ENCODE data around the gene CREB3L4. TPM values are rescaled to one million over a fixed set of nuclear protein-coding genes. Genes with fewer than 3 reads are reported as not detected.
"Not testable (repeated sequence)": the region's sequence is repeated elsewhere in the genome, so short reads cannot be mapped to it uniquely, and the experiment has no call there.

CREB3L4 gene
- total RNA-seq, 2 experiments from 2014 or later: 5.6 to 7.4 TPM

- H3K27me3 Mint-ChIP-seq (ENCODE audit: low read depth): no peaks in the 10 kb centered on the region
- no peak for DNase-seq
- CTCF ChIA-PET: interaction anchor here (0.6 to 5.8 kb wide), 7 partner anchors 14 to 230 kb away, joined by 3 to 32 read pairs (median 5); partner anchors contain the start of genes DENND4B, JTB and RAB13
- peak overlapping the region; percentile 88 for H3K27ac Mint-ChIP-seq
- H3K9me3 Mint-ChIP-seq: no peaks in the 10 kb centered on the region
- H3K4me1 Mint-ChIP-seq (ENCODE audit: low read depth): peaks cover 49% of the 10 kb centered on the region
- peaks cover 15% of the 10 kb centered on the region for H3K36me3 Mint-ChIP-seq (ENCODE audit: low read depth)
- intact Hi-C loops (cut with micrococcal nuclease): loop anchor here (1.0 to 10.0 kb wide), 7 partner anchors 13 to 1041 kb away; partner anchors contain the start of genes ILF2, JTB, RPS27 and S100A6
- H3K4me3 Mint-ChIP-seq: peak overlapping the region; percentile 82
Observed at GRCh38 chr1:153963850-153964331, 3.8 kb upstream of the CREB3L4 start.

GRCh38 chr1:153968000-153968363, 280 bp downstream of the CREB3L4 start:
- peaks cover 10% of the 10 kb centered on the region for H3K36me3 Mint-ChIP-seq (ENCODE audit: low read depth)
- no peaks in the 10 kb centered on the region for H3K9me3 Mint-ChIP-seq
- intact Hi-C loops (cut with micrococcal nuclease): loop anchor here (1.0 to 10.0 kb wide), 8 partner anchors 9 to 1037 kb away; partner anchors contain the start of genes CRTC2, JTB, RPS27 and S100A6
- peak overlapping the region; percentile 85 for H3K4me3 Mint-ChIP-seq
- no peak for DNase-seq
- CTCF ChIA-PET: interaction anchor here (1.1 to 5.8 kb wide), 5 partner anchors 9 to 178 kb away, joined by 3 to 32 read pairs (median 8); partner anchors contain the start of genes JTB and RAB13
- H3K4me1 Mint-ChIP-seq (ENCODE audit: low read depth): peaks cover 39% of the 10 kb centered on the region
- H3K27ac Mint-ChIP-seq: peak overlapping the region; percentile 94
- H3K27me3 Mint-ChIP-seq (ENCODE audit: low read depth): no peaks in the 10 kb centered on the region

- peaks cover 13% of the 10 kb centered on the region for H3K36me3 Mint-ChIP-seq (ENCODE audit: low read depth)
- no peaks in the 10 kb centered on the region for H3K27me3 Mint-ChIP-seq (ENCODE audit: low read depth)
- H3K4me1 Mint-ChIP-seq (ENCODE audit: low read depth): peaks cover 42% of the 10 kb centered on the region
- no peak overlapping the region for H3K27ac Mint-ChIP-seq
- no peak for DNase-seq
- CTCF ChIA-PET: interaction anchor here (1.9 to 5.8 kb wide), 3 partner anchors 9 to 18 kb away, joined by 8 to 32 read pairs (median 16); partner anchors contain the start of genes JTB and RAB13
- H3K4me3 Mint-ChIP-seq: peak overlapping the region; percentile 85
- intact Hi-C loops (cut with micrococcal nuclease): loop anchor here (10.0 kb wide), 2 partner anchors 434 to 1036 kb away; partner anchors contain the start of genes S100A6 and ZBTB7B
- H3K9me3 Mint-ChIP-seq: no peaks in the 10 kb centered on the region
Observed at GRCh38 chr1:153968408-153968807, 706 bp downstream of the CREB3L4 start.

GRCh38 chr1:153968972-153969371, 1.3 kb downstream of the CREB3L4 start:
- CTCF ChIA-PET: interaction anchor here (5.8 kb wide), 1 partner anchor 17 kb away, joined by 32 read pairs; the partner anchor contains the start of gene RAB13
- H3K9me3 Mint-ChIP-seq: no peaks in the 10 kb centered on the region
- no peak overlapping the region for H3K4me3 Mint-ChIP-seq
- no peaks in the 10 kb centered on the region for H3K27me3 Mint-ChIP-seq (ENCODE audit: low read depth)
- H3K27ac Mint-ChIP-seq: no peak overlapping the region
- peaks cover 43% of the 10 kb centered on the region for H3K4me1 Mint-ChIP-seq (ENCODE audit: low read depth)
- intact Hi-C loops (cut with micrococcal nuclease): loop anchor here (10.0 kb wide), 2 partner anchors 434 to 1036 kb away; partner anchors contain the start of genes S100A6 and ZBTB7B
- no peak for DNase-seq
- peaks cover 18% of the 10 kb centered on the region for H3K36me3 Mint-ChIP-seq (ENCODE audit: low read depth)

- intact Hi-C loops (cut with micrococcal nuclease): no loop called here
- peaks cover 47% of the 10 kb centered on the region for H3K4me1 Mint-ChIP-seq (ENCODE audit: low read depth)
Observed at GRCh38 chr1:153970346-153970745, 2.6 kb downstream of the CREB3L4 start.

GRCh38 chr1:153973071-153973470, 5.4 kb downstream of the CREB3L4 start:
- CTCF ChIA-PET: interaction anchor here (1.5 kb wide), 1 partner anchor 14 kb away, joined by 6 read pairs; the partner anchor contains the start of gene RAB13
- H3K36me3 Mint-ChIP-seq (ENCODE audit: low read depth): peaks cover 36% of the 10 kb centered on the region
- H3K4me3 Mint-ChIP-seq: no peak overlapping the region

More at GRCh38 chr1:153970346-153970745, 2.6 kb downstream of the CREB3L4 start:
- CTCF ChIA-PET: interaction anchor here (0.7 to 1.2 kb wide), 2 partner anchors 8 to 53 kb away, joined by 3 read pairs; no protein-coding TSS in a partner anchor
- no peak overlapping the region for H3K4me3 Mint-ChIP-seq
- peaks cover 27% of the 10 kb centered on the region for H3K36me3 Mint-ChIP-seq (ENCODE audit: low read depth)
- H3K27ac Mint-ChIP-seq: no peak overlapping the region
- no peaks in the 10 kb centered on the region for H3K9me3 Mint-ChIP-seq
- DNase-seq: no peak
- H3K27me3 Mint-ChIP-seq (ENCODE audit: low read depth): no peaks in the 10 kb centered on the region

GRCh38 chr1:153973525-153973924, 5.8 kb downstream of the CREB3L4 start:
- CTCF ChIA-PET: interaction anchor here (1.5 kb wide), 1 partner anchor 13 kb away, joined by 6 read pairs; the partner anchor contains the start of gene RAB13
- DNase-seq: no peak
- Mint-ChIP-seq H3K27ac (no peak overlapping the region), H3K4me3 (no peak overlapping the region), H3K36me3 (ENCODE audit: low read depth) (peaks cover 36% of the 10 kb centered on the region), H3K4me1 (ENCODE audit: low read depth) (peaks cover 42% of the 10 kb centered on the region), H3K27me3 (ENCODE audit: low read depth) (no peaks in the 10 kb centered on the region), H3K9me3 (no peaks in the 10 kb centered on the region)
- intact Hi-C loops (cut with micrococcal nuclease): no loop called here

More at GRCh38 chr1:153973071-153973470, 5.4 kb downstream of the CREB3L4 start:
- intact Hi-C loops (cut with micrococcal nuclease): no loop called here
- H3K9me3 Mint-ChIP-seq: no peaks in the 10 kb centered on the region
- H3K4me1 Mint-ChIP-seq (ENCODE audit: low read depth): peaks cover 40% of the 10 kb centered on the region
- no peak for DNase-seq
- H3K27ac Mint-ChIP-seq: no peak overlapping the region
- no peaks in the 10 kb centered on the region for H3K27me3 Mint-ChIP-seq (ENCODE audit: low read depth)

GRCh38 chr1:153976819-153977249, 9.1 kb downstream of the CREB3L4 start:
- no peaks in the 10 kb centered on the region for H3K9me3 Mint-ChIP-seq
- H3K4me1 Mint-ChIP-seq (ENCODE audit: low read depth): peaks cover 45% of the 10 kb centered on the region
- DNase-seq: peak; percentile 31
- intact Hi-C loops (cut with micrococcal nuclease): loop anchor here (1.0 to 5.0 kb wide), 8 partner anchors 8 to 320 kb away; partner anchors contain the start of genes CREB3L4, CRTC2, RPS27 and SLC39A1
- CTCF ChIA-PET: interaction anchor here (0.8 to 2.9 kb wide), 10 partner anchors 8 to 466 kb away, joined by 3 to 27 read pairs (median 4); partner anchors contain the start of genes CREB3L4, DENND4B, RAB13 and RPS27
- peak overlapping the region; percentile 97 for H3K4me3 Mint-ChIP-seq
- H3K36me3 Mint-ChIP-seq (ENCODE audit: low read depth): peaks cover 36% of the 10 kb centered on the region
- no peaks in the 10 kb centered on the region for H3K27me3 Mint-ChIP-seq (ENCODE audit: low read depth)
- H3K27ac Mint-ChIP-seq: peak overlapping the region; percentile 95

- intact Hi-C loops (cut with micrococcal nuclease): loop anchor here (1.0 to 5.0 kb wide), 9 partner anchors 8 to 320 kb away; partner anchors contain the start of genes CREB3L4, CRTC2, RPS27 and SLC39A1
- peak; percentile 94 for DNase-seq
- H3K27ac Mint-ChIP-seq: peak within 1 kb of the TSS; percentile 95
- peaks cover 37% of the 10 kb centered on the region for H3K4me1 Mint-ChIP-seq (ENCODE audit: low read depth)
- CTCF ChIA-PET: interaction anchor here (0.6 to 2.9 kb wide), 11 partner anchors 10 to 467 kb away, joined by 3 to 27 read pairs (median 3); partner anchors contain the start of genes CREB3L4, RAB13, RPS27 and SLC39A1
- peak within 1 kb of the TSS; percentile 97 for H3K4me3 Mint-ChIP-seq
- H3K27me3 Mint-ChIP-seq (ENCODE audit: low read depth): no peaks in the 10 kb centered on the region
- H3K36me3 Mint-ChIP-seq (ENCODE audit: low read depth): peaks cover 34% of the 10 kb centered on the region
- H3K9me3 Mint-ChIP-seq: no peaks in the 10 kb centered on the region
Observed at GRCh38 chr1:153977250-153978240, 9.8 kb downstream of the CREB3L4 start, which contains the start of gene JTB. Gene JTB, minus strand, starts transcription at chr1:153977674. Its CDS starts 422 bp downstream, at chr1:153977252.

- intact Hi-C loops (cut with micrococcal nuclease): loop anchor here (1.0 to 5.0 kb wide), 2 partner anchors 307 to 321 kb away; partner anchors contain the start of gene SNAPIN
Observed at GRCh38 chr1:153978274-153978909, 10.7 kb downstream of the CREB3L4 start.

GRCh38 chr1:153979091-153979490, 11.4 kb downstream of the CREB3L4 start:
- not testable (repeated sequence) for DNase-seq; H3K9me3 Mint-ChIP-seq; H3K4me3 Mint-ChIP-seq; H3K27me3 Mint-ChIP-seq (ENCODE audit: low read depth); H3K27ac Mint-ChIP-seq
- intact Hi-C loops (cut with micrococcal nuclease): loop anchor here (5.0 kb wide), 1 partner anchor 322 kb away; the partner anchor contains the start of gene SNAPIN
- H3K36me3 Mint-ChIP-seq (ENCODE audit: low read depth): peaks cover 25% of the 10 kb centered on the region
- H3K4me1 Mint-ChIP-seq (ENCODE audit: low read depth): peaks cover 32% of the 10 kb centered on the region
- CTCF ChIA-PET: interaction anchor here (0.8 to 2.9 kb wide), 2 partner anchors 8 to 16 kb away, joined by 3 to 27 read pairs; partner anchors contain the start of genes RAB13 and SLC39A1

More at GRCh38 chr1:153978274-153978909, 10.7 kb downstream of the CREB3L4 start:
- Mint-ChIP-seq H3K9me3 (no peaks in the 10 kb centered on the region), H3K27ac (peak overlapping the region; percentile 94), H3K4me1 (ENCODE audit: low read depth) (peaks cover 34% of the 10 kb centered on the region), H3K4me3 (peak overlapping the region; percentile 97), H3K27me3 (ENCODE audit: low read depth) (no peaks in the 10 kb centered on the region), H3K36me3 (ENCODE audit: low read depth) (peaks cover 32% of the 10 kb centered on the region)
- CTCF ChIA-PET: interaction anchor here (1.2 to 2.9 kb wide), 5 partner anchors 9 to 57 kb away, joined by 3 to 27 read pairs (median 10); partner anchors contain the start of genes CREB3L4, RAB13 and SLC39A1
- no peak for DNase-seq

Measured in activated naive CD4-positive, alpha-beta T cell treated with anti-CD3 and anti-CD28 coated beads for 36 hours (primary cell).